SK-N-SH treated with all-trans-retinoic acid at 6 μM for 48 hours (cell line): ENCODE measurements around the gene HRAS.

Experiments
- ATAC-seq: fragments of 200-7000 bp; cut with Tn5 transposase; 3 replicates; pipeline ENCODE4 v1.9.1; 2020; ENCODE audit warnings: mild to moderate bottlenecking, moderate library complexity
- BACH2 ChIP-seq: fragments of 250-450 bp; sonication (Bioruptor Pico); IDR thresholded peaks from 2 replicates; pipeline ENCODE4 v1.9.0; 2021; ENCODE audit warnings: mild to moderate bottlenecking, borderline replicate concordance
- CREB5 ChIP-seq: fragments of 250-450 bp; sonication (Bioruptor Pico); IDR thresholded peaks from 2 replicates; pipeline ENCODE4 v1.5.1; 2020; ENCODE audit warnings: low read depth, mild to moderate bottlenecking, moderate library complexity
- CSDC2 ChIP-seq: fragments of 250-450 bp; sonication (Bioruptor Pico); IDR thresholded peaks from 2 replicates; pipeline ENCODE4 v1.5.0; 2020; ENCODE audit warnings: mild to moderate bottlenecking, moderate library complexity
- ESRRG ChIP-seq: fragments of 250-450 bp; sonication (Bioruptor Pico); IDR thresholded peaks from 2 replicates; pipeline ENCODE4 v1.6.1; 2021; ENCODE audit warnings: mild to moderate bottlenecking
- GLIS3 ChIP-seq: fragments of 250-450 bp; sonication (Bioruptor Pico); IDR thresholded peaks from 2 replicates; pipeline ENCODE4 v1.5.0; 2020; ENCODE audit warnings: mild to moderate bottlenecking, moderate library complexity
- ISL1 ChIP-seq: fragments of 250-450 bp; sonication (Bioruptor Pico); IDR thresholded peaks from 2 replicates; pipeline ENCODE4 v2.1.2; 2022; ENCODE audit warnings: mild to moderate bottlenecking, moderate library complexity
- PATZ1 ChIP-seq: fragments of 250-450 bp; sonication (Bioruptor Pico); IDR thresholded peaks from 2 replicates; pipeline ENCODE4 v1.8.0; 2020; ENCODE audit warnings: mild to moderate bottlenecking, moderate library complexity, borderline replicate concordance
- POU6F1 ChIP-seq: fragments of 250-450 bp; sonication (Bioruptor Pico); IDR thresholded peaks from 2 replicates; pipeline ENCODE4 v1.8.0; 2021; ENCODE audit warnings: low read depth, mild to moderate bottlenecking, moderate library complexity, borderline replicate concordance
- PPARA ChIP-seq: fragments of 250-450 bp; sonication (Bioruptor Pico); IDR thresholded peaks from 2 replicates; pipeline ENCODE4 v1.5.0; 2020; ENCODE audit warnings: mild to moderate bottlenecking, borderline replicate concordance
- RARB ChIP-seq: fragments of 250-450 bp; sonication (Bioruptor Pico); IDR thresholded peaks from 2 replicates; pipeline ENCODE4 v1.8.0; 2021; ENCODE audit warnings: mild to moderate bottlenecking, moderate library complexity
- TCF4 ChIP-seq: fragments of 250-450 bp; sonication (Bioruptor Pico); IDR thresholded peaks from 2 replicates; pipeline ENCODE4 v1.8.0; 2021; ENCODE audit warnings: mild to moderate bottlenecking, moderate library complexity, borderline replicate concordance
- TOX ChIP-seq: fragments of 250-450 bp; sonication (Bioruptor Pico); IDR thresholded peaks from 2 replicates; pipeline ENCODE4 v1.8.0; 2021; ENCODE audit warnings: mild to moderate bottlenecking, moderate library complexity, borderline replicate concordance
- TSHZ2 ChIP-seq: fragments of 250-450 bp; sonication (Bioruptor Pico); IDR thresholded peaks from 2 replicates; pipeline ENCODE4 v1.5.0; 2020; ENCODE audit warnings: mild to moderate bottlenecking, moderate library complexity
- ZC3H10 ChIP-seq: fragments of 250-450 bp; sonication (Bioruptor Pico); IDR thresholded peaks from 2 replicates; pipeline ENCODE4 v1.5.1; 2021; ENCODE audit warnings: mild to moderate bottlenecking, moderate library complexity
- ZFP3 ChIP-seq: fragments of 250-450 bp; sonication (Bioruptor Pico); IDR thresholded peaks from 2 replicates; pipeline ENCODE4 v1.5.0; 2020; ENCODE audit warnings: mild to moderate bottlenecking, moderate library complexity
- ZNF565 ChIP-seq: fragments of 450-650 bp; formaldehyde crosslinking; conservative IDR thresholded peaks from 2 replicates; pipeline ENCODE4 v1.5.0; 2020; ENCODE audit warnings: low read depth, mild to moderate bottlenecking, moderate library complexity
- ZNF8 ChIP-seq: fragments of 450-650 bp; formaldehyde crosslinking; IDR thresholded peaks from 2 replicates; pipeline ENCODE4 v1.5.0; 2020; ENCODE audit warnings: mild to moderate bottlenecking, moderate library complexity

The HRAS gene

DNA sequence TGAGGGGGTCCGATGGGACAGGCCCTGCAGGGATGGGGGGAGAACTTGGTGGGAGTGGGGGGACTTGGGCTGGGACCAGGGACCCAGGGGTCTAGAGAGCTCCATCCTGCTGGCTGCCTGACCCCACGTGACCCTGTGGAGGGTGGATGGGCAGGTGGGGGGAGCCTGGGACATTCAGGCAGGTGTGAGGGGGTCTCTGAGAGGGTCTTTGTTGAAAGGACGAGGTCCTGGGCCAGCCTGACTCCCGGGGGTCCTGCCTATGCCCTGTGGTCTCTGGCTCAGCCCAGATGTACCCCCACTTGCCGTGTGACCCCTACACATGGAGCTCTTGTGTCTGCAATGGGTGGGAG is 9.4 kb upstream of the HRAS start:
- TF ChIP-seq ESRRG (no peak), TSHZ2 (CRISPR knock-in tag) (no peak), GLIS3 (CRISPR knock-in tag) (no peak), ISL1 (CRISPR knock-in tag) (no peak), POU6F1 (CRISPR knock-in tag) (no peak), RARB (no peak), ZNF8 (CRISPR knock-in tag) (no peak)

GRCh38 chr11:541433-541885 is 6.1 kb upstream of the HRAS start:
- no peak for TF ChIP-seq TCF4
- TF ChIP-seq ESRRG: no peak
- no peak for TF ChIP-seq GLIS3 (CRISPR knock-in tag)
- TF ChIP-seq CREB5 (CRISPR knock-in tag): no peak
- no peak for TF ChIP-seq RARB
- TF ChIP-seq BACH2 (CRISPR knock-in tag): no peak
- TF ChIP-seq CSDC2 (CRISPR knock-in tag): no peak
- TF ChIP-seq TOX (CRISPR knock-in tag): no peak
- no peak for TF ChIP-seq PATZ1 (CRISPR knock-in tag)
- TF ChIP-seq TSHZ2 (CRISPR knock-in tag): no peak
- TF ChIP-seq ZC3H10 (CRISPR knock-in tag): no peak
- no peak for TF ChIP-seq ZFP3 (CRISPR knock-in tag)
- TF ChIP-seq PPARA (CRISPR knock-in tag): no peak
- TF ChIP-seq ZNF565 (CRISPR knock-in tag): no peak
- TF ChIP-seq POU6F1 (CRISPR knock-in tag): no peak
- ATAC-seq: no peak

More for the DNA sequence above, 9.4 kb upstream of the HRAS start:
- ATAC-seq: no peak
